Calu3 (cell line): ENCODE data around the gene FGF16. TPM values are rescaled to one million over a fixed set of nuclear protein-coding genes. Genes with fewer than 3 reads are reported as not detected.
"Not testable (repeated sequence)": the region's sequence is repeated elsewhere in the genome, so short reads cannot be mapped to it uniquely, and the experiment has no call there.

Experiments
- BruUV-seq: library from RNA; stranded (reverse); fragments of 400-500 nt; replicated peaks from 2 replicates; lab custom pipeline; 2021; lab: Mats Ljungman, UMichigan
- CTCF ChIA-PET: fragments of 300-600 bp; sonication (Branson Sonifier 250); formaldehyde crosslinking; loops from one replicate; lab custom pipeline; 2022; ENCODE audit warnings: antibody characterized with exemption; lab: Charles Lee
- DNase-seq: peaks from one replicate; pipeline ENCODE4 v3.0.0; 2022
- H3K27ac Mint-ChIP-seq: one replicate; pipeline ENCODE4 v1.8.0; 2022; ENCODE audit warnings: mixed read lengths; ENCODE audit not compliant: unreplicated experiment
- H3K27me3 Mint-ChIP-seq: one replicate; pipeline ENCODE4 v1.8.0; 2022; ENCODE audit warnings: mixed read lengths; ENCODE audit not compliant: unreplicated experiment
- H3K36me3 Mint-ChIP-seq: one replicate; pipeline ENCODE4 v1.8.0; 2022; ENCODE audit warnings: mild to moderate bottlenecking, moderate library complexity, mixed read lengths; ENCODE audit not compliant: insufficient read depth, unreplicated experiment
- H3K4me1 Mint-ChIP-seq: one replicate; pipeline ENCODE4 v1.8.0; 2022; ENCODE audit warnings: mild to moderate bottlenecking, low read depth, mixed read lengths; ENCODE audit not compliant: unreplicated experiment
- H3K4me3 Mint-ChIP-seq: one replicate; pipeline ENCODE4 v1.8.0; 2022; ENCODE audit warnings: mild to moderate bottlenecking, low read depth, moderate library complexity, mixed read lengths; ENCODE audit not compliant: unreplicated experiment
- H3K9me3 Mint-ChIP-seq: one replicate; pipeline ENCODE4 v1.8.0; 2022; ENCODE audit warnings: low read depth, mixed read lengths; ENCODE audit not compliant: unreplicated experiment
- CTCF ChIP-seq: fragments of 200-600 bp; IDR thresholded peaks from one replicate; pipeline ENCODE4 v1.8.0; 2022; ENCODE audit warnings: antibody characterized with exemption; ENCODE audit not compliant: unreplicated experiment
- intact Hi-C: fragments of 100-400 bp; cut with micrococcal nuclease; formaldehyde crosslinking; loops from one replicate; pipeline ENCODE4 v1.10.0; 2022; ENCODE audit not compliant: unreplicated experiment
- total RNA-seq: library from RNA; stranded (reverse); gene quantifications from 2 replicates; pipeline ENCODE4 v1.2.3, GENCODE V29; 2022

FGF16 gene
- total RNA-seq, 1 experiment from 2014 or later = not detected

GRCh38 chrX:77484045-77484444 is 36.9 kb downstream of the FGF16 start:
- no peak for TF ChIP-seq CTCF
- H3K27ac Mint-ChIP-seq = no peak overlapping the region
- H3K4me3 Mint-ChIP-seq = no peak overlapping the region
- no peaks in the 10 kb centered on the region for H3K4me1 Mint-ChIP-seq
- intact Hi-C loops = no loop called here
- peaks cover 15% of the 10 kb centered on the region for H3K27me3 Mint-ChIP-seq
- no TSS peak for BruUV-seq
- CTCF ChIA-PET = no interaction called here
- no peaks in the 10 kb centered on the region for H3K36me3 Mint-ChIP-seq
- no peak for DNase-seq
- no peaks in the 10 kb centered on the region for H3K9me3 Mint-ChIP-seq

- no peak for TF ChIP-seq CTCF
- H3K36me3 Mint-ChIP-seq = no peaks in the 10 kb centered on the region
- no peak overlapping the region for H3K4me3 Mint-ChIP-seq
- H3K4me1 Mint-ChIP-seq = peaks cover 8% of the 10 kb centered on the region
- CTCF ChIA-PET = no interaction called here
- DNase-seq = no peak
- BruUV-seq = no TSS peak
- peaks cover 13% of the 10 kb centered on the region for H3K27me3 Mint-ChIP-seq
- intact Hi-C loops = no loop called here
- H3K27ac Mint-ChIP-seq = no peak overlapping the region
- H3K9me3 Mint-ChIP-seq = peaks cover 4% of the 10 kb centered on the region
These were observed 46.7 kb downstream of the FGF16 start for GRCh38 chrX:77493677-77494553.

- intact Hi-C loops = loop anchor here (10.0 kb wide), 1 partner anchor 525 kb away; no protein-coding TSS in a partner anchor
- H3K36me3 Mint-ChIP-seq, H3K4me3 Mint-ChIP-seq, BruUV-seq, DNase-seq, H3K27ac Mint-ChIP-seq, H3K9me3 Mint-ChIP-seq, H3K27me3 Mint-ChIP-seq, CTCF ChIA-PET: not testable (repeated sequence)
- H3K4me1 Mint-ChIP-seq = peaks cover 16% of the 10 kb centered on the region
These were observed 53.0 kb downstream of the FGF16 start for GRCh38 chrX:77500164-77500563.

GRCh38 chrX:77502951-77503525 is 55.8 kb downstream of the FGF16 start:
- no peaks in the 10 kb centered on the region for H3K9me3 Mint-ChIP-seq
- peaks cover 10% of the 10 kb centered on the region for H3K36me3 Mint-ChIP-seq
- intact Hi-C loops = loop anchor here (10.0 kb wide), 1 partner anchor 522 kb away; no protein-coding TSS in a partner anchor
- no TSS peak for BruUV-seq
- no peaks in the 10 kb centered on the region for H3K27me3 Mint-ChIP-seq
- H3K4me1 Mint-ChIP-seq = peaks cover 16% of the 10 kb centered on the region
- H3K4me3 Mint-ChIP-seq = no peak overlapping the region
- no peak for DNase-seq
- TF ChIP-seq CTCF = no peak
- CTCF ChIA-PET = no interaction called here
- no peak overlapping the region for H3K27ac Mint-ChIP-seq
